K562 (cell line): ENCODE data around the gene PARD6B. TPM values are rescaled to one million over a fixed set of nuclear protein-coding genes. Genes with fewer than 3 reads are reported as not detected.

Source experiments
- EZH2 ChIP-seq: IDR thresholded peaks from 2 replicates; pipeline ENCODE4 v1.6.1; 2012; ENCODE audit warnings: low read depth, mild to moderate bottlenecking, inconsistent platforms, low read length, borderline replicate concordance
- HDAC3 ChIP-seq: fragments of 450-650 bp; IDR thresholded peaks from 2 replicates; pipeline ENCODE4 v1.6.1; 2018; ENCODE audit warnings: borderline replicate concordance, mild to moderate bottlenecking, moderate library complexity; ENCODE audit not compliant: partially characterized antibody
- KDM4B ChIP-seq, 2 experiments: fragments of 450-650 bp in 1 of 2; sonication (generic) in 1 of 2; IDR thresholded peaks; 2 replicates each; pipeline ENCODE4 v1.6.1; 2016 to 2017; ENCODE audit warnings: borderline replicate concordance in 2 of 2, antibody characterized with exemption in 1 of 2, low read depth in 1 of 2, mild to moderate bottlenecking in 1 of 2
- RREB1 ChIP-seq: fragments of 250-450 bp; sonication (Bioruptor Pico); IDR thresholded peaks from 2 replicates; pipeline ENCODE4 v1.4.0; 2020
- TARDBP ChIP-seq: fragments of 450-650 bp; IDR thresholded peaks from 2 replicates; pipeline ENCODE4 v1.6.1; 2016
- TEAD4 ChIP-seq, 2 experiments: sonication (generic) in 1 of 2; formaldehyde crosslinking in 1 of 2; IDR thresholded peaks; 2 replicates each; pipeline versions ENCODE4 v1.6.1 to v1.8.0; 2012 to 2022; ENCODE audit warnings: borderline replicate concordance in 1 of 2, inconsistent platforms in 1 of 2, low read length in 1 of 2, mild to moderate bottlenecking in 1 of 2, missing genetic modification reagents in 1 of 2
- WHSC1 ChIP-seq: IDR thresholded peaks from one replicate; pipeline ENCODE4 v1.6.1; 2012; ENCODE audit warnings: low read length, control low read depth, inconsistent platforms
- ZNF224 ChIP-seq: sonication (generic); formaldehyde crosslinking; IDR thresholded peaks from 2 replicates; pipeline ENCODE4 v1.8.0; 2022; ENCODE audit warnings: mild to moderate bottlenecking, missing genetic modification reagents
- ZNF324 ChIP-seq: fragments of 250-450 bp; sonication (Bioruptor Pico); IDR thresholded peaks from 2 replicates; pipeline ENCODE4 v1.4.0; 2020; ENCODE audit warnings: mild to moderate bottlenecking
- ZNF444 ChIP-seq: fragments of 250-450 bp; sonication (Bioruptor Pico); IDR thresholded peaks from 2 replicates; pipeline ENCODE4 v1.4.0; 2020; ENCODE audit warnings: mild to moderate bottlenecking, moderate library complexity
- ZNF696 ChIP-seq: fragments of 250-450 bp; sonication (Bioruptor Pico); conservative IDR thresholded peaks from 2 replicates; pipeline ENCODE4 v1.4.0; 2020; ENCODE audit warnings: mild to moderate bottlenecking, moderate library complexity
- polyA plus RNA-seq, 8 experiments: library from polyadenylated mRNA; depleted of rRNA in 4 of 8; stranded (reverse) in 5 of 8; unstranded in 3 of 8; fragments of >200 nt; fragmentation: Nextera tagmentation in 2 of 8; fragmentation: Illumina TruSeq in 1 of 8; extraction: Ambion mirVana in 2 of 8; extraction: Trizol in 1 of 8; gene quantifications; 2 replicates each; pipeline versions ENCODE4 v1.2.1 to v1.2.3, GENCODE V29; 2011 to 2014; ENCODE audit warnings: inconsistent platforms in 1 of 8, missing spikeins in 1 of 8
- total RNA-seq, 7 experiments: library from RNA; depleted of rRNA in 6 of 7; stranded (reverse); fragments of >200 nt in 6 of 7; fragmentation: Illumina TruSeq in 2 of 7; extraction: Trizol in 2 of 7; gene quantifications; 2 replicates each; pipeline versions ENCODE4 v1.2.1 to v1.2.3, GENCODE V29; 2011 to 2021; ENCODE audit warnings: low replicate concordance in 1 of 7
- TF ChIP-seq, protein P1 (sequence below): fragments of 150-350 bp; conservative IDR thresholded peaks from 2 replicates; pipeline ENCODE4 v1.6.1; 2014; ENCODE audit warnings: low read length
- TF ChIP-seq, protein P2 (sequence below): IDR thresholded peaks from 3 replicates; pipeline ENCODE4 v1.6.1; 2011; ENCODE audit warnings: borderline replicate concordance, mild to moderate bottlenecking; ENCODE audit not compliant: insufficient read length, insufficient read depth
- TF ChIP-seq, protein P3 (sequence below), 2 experiments: fragments of 200-800 bp in 1 of 2; sonication (Bioruptor generic) in 1 of 2; sonication (generic) in 1 of 2; formaldehyde crosslinking in 1 of 2; IDR thresholded peaks in 1 of 2; conservative IDR thresholded peaks in 1 of 2; 2 replicates each; pipeline versions ENCODE4 v1.5.0 to v1.6.1; 2016 to 2020; ENCODE audit warnings: missing compliant biosample characterization in 1 of 2, missing genetic modification characterization in 1 of 2, missing genetic modification reagents in 1 of 2

Gene PARD6B
- total and polyA plus RNA-seq, 9 of the 15 experiments (the other 6 are each of a cell fraction or from before 2014, with no cell fraction given): 1.7 to 12.3 (median 5.5) TPM

DNA sequence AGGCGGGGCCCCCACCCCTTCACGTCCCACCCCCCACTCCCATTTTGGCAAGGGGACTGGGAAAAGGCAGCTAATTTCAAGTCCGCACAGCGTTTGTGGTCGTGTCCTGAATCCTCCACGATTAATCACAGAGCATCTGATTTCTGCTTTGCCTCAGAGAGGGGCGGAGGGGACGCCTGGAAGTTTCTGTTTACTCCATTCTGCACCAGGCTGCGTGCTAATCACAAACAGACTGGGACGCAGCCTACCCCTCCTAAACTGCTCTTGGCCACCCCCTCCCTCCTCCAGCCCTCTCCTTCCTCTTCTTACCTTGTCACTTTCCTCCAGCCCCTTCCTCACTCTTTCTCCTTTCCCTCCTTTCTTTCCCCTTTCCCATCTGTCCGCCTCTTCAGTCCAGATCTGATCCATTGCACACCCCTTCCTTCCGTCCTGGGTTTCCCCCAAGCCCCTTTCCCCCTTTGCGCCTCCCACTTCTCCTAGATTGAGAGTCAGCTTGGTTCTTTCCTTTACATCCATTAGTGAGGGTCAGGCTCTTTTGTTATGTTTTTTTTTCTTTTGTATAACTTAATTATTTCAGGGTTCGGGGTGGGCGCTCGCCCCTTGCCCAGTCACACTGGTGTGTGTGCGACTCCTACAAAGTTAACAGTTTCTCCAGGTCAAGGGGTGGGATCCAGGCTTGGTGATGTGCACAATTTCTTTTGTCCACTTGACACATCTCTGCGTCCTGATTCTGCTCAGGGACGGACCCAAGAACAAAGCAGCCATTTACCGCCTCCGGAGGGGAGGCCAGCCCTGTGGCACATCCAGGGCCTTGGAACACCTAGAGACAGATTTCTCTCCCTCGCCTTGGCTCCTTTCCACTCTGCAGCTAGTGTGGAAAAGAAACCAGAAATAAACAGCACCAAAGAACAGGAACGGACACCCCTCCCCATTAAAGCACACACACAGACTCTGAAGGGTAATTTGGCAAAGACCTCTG lies 39.5 kb upstream of the PARD6B start (continued):
- TF ChIP-seq, protein P1, sequence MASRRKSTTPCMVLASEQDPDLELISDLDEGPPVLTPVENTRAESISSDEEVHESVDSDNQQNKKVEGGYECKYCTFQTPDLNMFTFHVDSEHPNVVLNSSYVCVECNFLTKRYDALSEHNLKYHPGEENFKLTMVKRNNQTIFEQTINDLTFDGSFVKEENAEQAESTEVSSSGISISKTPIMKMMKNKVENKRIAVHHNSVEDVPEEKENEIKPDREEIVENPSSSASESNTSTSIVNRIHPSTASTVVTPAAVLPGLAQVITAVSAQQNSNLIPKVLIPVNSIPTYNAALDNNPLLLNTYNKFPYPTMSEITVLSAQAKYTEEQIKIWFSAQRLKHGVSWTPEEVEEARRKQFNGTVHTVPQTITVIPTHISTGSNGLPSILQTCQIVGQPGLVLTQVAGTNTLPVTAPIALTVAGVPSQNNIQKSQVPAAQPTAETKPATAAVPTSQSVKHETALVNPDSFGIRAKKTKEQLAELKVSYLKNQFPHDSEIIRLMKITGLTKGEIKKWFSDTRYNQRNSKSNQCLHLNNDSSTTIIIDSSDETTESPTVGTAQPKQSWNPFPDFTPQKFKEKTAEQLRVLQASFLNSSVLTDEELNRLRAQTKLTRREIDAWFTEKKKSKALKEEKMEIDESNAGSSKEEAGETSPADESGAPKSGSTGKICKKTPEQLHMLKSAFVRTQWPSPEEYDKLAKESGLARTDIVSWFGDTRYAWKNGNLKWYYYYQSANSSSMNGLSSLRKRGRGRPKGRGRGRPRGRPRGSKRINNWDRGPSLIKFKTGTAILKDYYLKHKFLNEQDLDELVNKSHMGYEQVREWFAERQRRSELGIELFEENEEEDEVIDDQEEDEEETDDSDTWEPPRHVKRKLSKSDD: no peak; the same call in 1 of the 2 replicates
- TF ChIP-seq HDAC3 (no peak), WHSC1 (no peak), ZNF324 (CRISPR knock-in tag) (no peak), TARDBP (no peak), TEAD4 (IDR thresholded peaks at IDR 0.05; ENCODE audit: low read length) (no peak), TEAD4 (CRISPR knock-in tag; IDR thresholded peaks at IDR 0.05; ENCODE audit: borderline replicate concordance) (no peak), ZNF444 (CRISPR knock-in tag) (no peak), EZH2 (no peak), RREB1 (CRISPR knock-in tag) (no peak), ZNF696 (CRISPR knock-in tag) (no peak), ZNF224 (CRISPR knock-in tag) (no peak), KDM4B (IDR thresholded peaks at IDR 0.05; ENCODE audit: borderline replicate concordance in 2 of 2, low read depth in 1 of 2) (no peak)
- TF ChIP-seq, protein P2, sequence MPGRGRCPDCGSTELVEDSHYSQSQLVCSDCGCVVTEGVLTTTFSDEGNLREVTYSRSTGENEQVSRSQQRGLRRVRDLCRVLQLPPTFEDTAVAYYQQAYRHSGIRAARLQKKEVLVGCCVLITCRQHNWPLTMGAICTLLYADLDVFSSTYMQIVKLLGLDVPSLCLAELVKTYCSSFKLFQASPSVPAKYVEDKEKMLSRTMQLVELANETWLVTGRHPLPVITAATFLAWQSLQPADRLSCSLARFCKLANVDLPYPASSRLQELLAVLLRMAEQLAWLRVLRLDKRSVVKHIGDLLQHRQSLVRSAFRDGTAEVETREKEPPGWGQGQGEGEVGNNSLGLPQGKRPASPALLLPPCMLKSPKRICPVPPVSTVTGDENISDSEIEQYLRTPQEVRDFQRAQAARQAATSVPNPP: no peak
- TF ChIP-seq, protein P3, sequence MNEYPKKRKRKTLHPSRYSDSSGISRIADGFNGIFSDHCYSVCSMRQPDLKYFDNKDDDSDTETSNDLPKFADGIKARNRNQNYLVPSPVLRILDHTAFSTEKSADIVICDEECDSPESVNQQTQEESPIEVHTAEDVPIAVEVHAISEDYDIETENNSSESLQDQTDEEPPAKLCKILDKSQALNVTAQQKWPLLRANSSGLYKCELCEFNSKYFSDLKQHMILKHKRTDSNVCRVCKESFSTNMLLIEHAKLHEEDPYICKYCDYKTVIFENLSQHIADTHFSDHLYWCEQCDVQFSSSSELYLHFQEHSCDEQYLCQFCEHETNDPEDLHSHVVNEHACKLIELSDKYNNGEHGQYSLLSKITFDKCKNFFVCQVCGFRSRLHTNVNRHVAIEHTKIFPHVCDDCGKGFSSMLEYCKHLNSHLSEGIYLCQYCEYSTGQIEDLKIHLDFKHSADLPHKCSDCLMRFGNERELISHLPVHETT (CRISPR knock-in tag; conservative IDR thresholded peaks at IDR 0.05 in 1 of 2, IDR thresholded peaks at IDR 0.05 in 1 of 2): no peak
